LNCAP (cell line): ENCODE results near the gene GLTPD2.

ENCODE experiments used
- TF ChIP-seq, protein P1 (sequence below): fragments of 450-650 bp; IDR thresholded peaks from 2 replicates; pipeline ENCODE4 v1.5.1; 2017; ENCODE audit warnings: mild to moderate bottlenecking

GLTPD2 gene

DNA sequence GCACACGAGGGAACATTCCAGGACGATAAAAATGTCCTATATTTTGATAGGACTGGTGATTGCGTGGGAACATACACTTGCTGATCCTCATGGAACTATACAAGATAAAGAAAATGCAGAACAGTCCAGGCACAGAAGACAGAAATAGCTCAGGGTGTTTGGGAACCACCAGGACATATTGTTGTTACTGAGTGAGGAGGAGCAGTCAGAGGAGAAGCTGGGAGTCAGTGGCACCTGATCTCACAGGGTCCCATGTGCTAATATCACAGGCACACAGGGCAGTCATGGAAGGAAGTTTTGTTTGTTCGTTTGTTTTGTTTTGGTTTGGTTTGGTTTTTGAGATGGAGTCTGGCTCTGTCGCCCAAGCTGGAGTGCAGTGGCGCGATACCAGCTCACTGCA, 23.9 kb downstream of the GLTPD2 start:
- TF ChIP-seq, protein P1, sequence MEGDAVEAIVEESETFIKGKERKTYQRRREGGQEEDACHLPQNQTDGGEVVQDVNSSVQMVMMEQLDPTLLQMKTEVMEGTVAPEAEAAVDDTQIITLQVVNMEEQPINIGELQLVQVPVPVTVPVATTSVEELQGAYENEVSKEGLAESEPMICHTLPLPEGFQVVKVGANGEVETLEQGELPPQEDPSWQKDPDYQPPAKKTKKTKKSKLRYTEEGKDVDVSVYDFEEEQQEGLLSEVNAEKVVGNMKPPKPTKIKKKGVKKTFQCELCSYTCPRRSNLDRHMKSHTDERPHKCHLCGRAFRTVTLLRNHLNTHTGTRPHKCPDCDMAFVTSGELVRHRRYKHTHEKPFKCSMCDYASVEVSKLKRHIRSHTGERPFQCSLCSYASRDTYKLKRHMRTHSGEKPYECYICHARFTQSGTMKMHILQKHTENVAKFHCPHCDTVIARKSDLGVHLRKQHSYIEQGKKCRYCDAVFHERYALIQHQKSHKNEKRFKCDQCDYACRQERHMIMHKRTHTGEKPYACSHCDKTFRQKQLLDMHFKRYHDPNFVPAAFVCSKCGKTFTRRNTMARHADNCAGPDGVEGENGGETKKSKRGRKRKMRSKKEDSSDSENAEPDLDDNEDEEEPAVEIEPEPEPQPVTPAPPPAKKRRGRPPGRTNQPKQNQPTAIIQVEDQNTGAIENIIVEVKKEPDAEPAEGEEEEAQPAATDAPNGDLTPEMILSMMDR = no peak

DNA sequence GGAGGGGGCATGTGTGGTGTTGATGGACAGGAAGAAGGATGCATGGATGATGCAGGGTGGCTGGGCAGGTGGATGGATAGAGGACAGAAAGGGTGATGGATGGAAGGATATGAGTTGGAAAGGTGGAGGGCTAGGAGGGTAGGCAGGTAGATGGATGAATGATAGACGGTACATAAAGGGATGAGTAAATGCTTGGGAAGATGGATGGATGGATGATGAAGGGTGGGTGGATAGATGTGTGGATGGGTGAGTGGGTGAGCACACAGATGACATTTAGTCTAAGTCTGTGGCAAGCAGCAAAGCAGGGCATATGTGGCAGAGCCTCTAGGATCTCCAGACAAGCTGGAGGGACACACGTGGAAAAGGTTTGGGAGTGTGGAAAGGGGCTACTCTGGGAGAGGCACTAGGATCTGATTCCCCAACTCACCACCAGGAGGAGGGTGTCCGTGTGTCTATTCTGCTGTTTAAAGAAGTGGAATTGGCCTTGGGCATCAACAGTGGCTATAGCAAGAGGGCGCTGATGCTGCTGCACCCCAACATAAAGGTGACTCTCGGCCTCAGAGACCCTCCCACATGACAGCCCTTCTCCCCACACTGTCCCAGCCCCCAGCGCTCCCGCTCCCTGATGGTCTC, 26.4 kb downstream of the GLTPD2 start:
- TF ChIP-seq, protein P1 = no peak

DNA sequence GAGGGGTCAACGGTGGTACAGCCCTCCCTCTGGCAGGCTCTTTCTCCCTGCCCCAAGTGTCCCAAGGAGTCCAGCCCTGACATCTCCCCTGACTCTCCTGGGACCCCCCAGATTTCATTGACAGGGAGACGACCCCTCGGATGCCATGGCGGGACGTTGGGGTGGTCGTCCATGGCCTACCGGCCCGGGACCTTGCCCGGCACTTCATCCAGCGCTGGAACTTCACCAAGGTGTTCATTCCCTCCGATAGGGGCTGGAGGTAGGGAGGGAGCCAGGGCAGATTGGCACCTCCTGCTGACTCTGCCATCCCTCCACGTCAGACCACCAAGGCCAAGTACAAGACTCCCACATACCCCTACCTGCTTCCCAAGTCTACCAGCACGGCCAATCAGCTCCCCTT, 28.1 kb downstream of the GLTPD2 start:
- TF ChIP-seq, protein P1 = no peak

DNA sequence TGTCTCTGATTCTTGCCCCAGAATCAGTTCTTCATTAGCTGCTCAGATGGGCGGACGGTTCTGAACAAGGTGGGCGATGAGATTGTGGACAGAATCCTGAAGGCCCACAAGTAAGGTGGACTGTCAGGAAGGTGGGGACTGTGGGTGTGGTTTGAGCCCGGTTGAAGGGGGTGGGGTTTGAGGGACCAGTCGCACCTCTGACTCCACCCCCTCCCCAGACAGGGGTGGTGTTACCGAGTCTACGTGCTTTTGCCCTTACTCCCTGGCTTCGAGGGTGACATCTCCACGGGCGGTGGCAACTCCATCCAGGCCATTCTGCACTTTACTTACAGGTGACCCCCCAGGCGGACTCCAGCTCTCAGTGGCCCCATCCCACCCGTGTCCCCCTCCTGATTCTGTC, 29.5 kb downstream of the GLTPD2 start:
- TF ChIP-seq, protein P1 = no peak

DNA sequence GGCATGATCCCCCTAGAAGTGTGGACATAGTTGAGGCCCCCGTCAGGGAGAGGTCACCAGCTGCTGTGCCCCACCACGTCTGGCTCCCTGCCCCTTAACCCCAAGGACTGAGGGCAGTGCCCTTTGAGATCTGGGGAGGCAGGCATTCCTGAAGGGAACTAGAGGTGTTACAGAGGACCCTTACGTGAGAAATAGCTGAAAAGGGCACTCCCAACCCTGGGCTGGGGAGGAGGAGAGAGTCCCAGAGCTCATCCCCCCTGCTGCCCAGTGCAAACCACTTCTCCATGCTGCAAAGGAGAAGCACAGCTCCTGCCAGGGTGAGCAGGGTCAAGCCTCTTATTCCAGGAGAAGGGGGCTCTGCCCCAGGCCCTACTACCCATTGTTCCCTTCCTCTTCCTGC, 34.1 kb downstream of the GLTPD2 start:
- TF ChIP-seq, protein P1 = no peak

DNA sequence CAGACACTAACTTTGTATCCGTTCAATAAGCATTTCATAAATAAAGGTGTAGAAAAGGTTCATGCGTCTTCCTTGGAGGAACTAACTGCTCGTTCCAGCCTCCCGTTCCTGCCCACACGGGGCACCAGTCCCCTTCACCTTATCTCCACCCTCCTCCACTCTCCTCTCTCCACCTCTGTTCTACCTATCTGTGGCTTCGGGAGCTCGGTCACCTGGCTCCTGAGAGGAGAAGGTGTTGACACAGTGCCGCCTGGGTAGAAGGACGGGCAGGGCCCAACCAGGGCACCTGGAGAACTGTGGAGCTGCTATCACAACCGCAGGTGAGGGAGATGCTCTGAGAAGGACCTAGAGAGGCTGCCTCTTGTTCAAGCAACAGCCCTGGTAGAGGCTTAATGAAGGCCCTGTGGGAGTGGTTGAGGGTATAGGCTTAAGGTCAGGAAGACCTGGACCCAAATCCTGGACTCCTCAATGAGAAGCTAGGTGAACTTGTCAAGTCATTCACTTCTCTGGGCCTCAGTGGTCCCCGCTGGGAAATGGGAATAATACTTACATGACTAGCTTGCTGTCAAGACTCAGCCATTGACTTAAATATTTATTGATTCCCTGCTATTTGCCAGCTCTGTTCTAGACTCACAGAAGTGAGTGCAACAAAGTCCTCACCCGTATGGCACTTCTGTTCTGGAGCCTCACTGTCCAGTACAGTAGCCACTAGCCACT, 34.8 kb downstream of the GLTPD2 start:
- TF ChIP-seq, protein P1 = no peak

DNA sequence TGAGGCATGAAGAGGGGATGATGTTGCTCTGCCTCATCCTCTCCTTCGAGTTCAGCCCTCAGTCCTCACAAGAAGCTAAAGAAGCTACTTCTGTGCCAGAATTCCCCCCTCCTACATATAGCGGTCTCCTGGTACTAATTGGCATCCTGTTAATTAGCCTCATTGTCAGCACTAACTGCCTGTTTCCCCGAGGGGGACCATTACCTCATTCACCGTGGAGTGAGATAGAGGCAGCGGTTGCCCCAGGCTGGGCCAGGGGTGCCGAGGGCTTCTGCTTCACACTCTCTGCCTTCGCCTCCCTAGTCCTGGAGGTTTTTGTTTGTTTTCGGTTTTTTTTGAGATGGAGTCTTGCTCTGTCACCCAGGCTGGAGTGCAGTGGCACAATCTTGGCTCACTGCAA, 38.6 kb downstream of the GLTPD2 start:
- TF ChIP-seq, protein P1 = no peak
